GM12878 (cell line): ENCODE data around the gene ZYX. TPM values are rescaled to one million over a fixed set of nuclear protein-coding genes. Genes with fewer than 3 reads are reported as not detected.

ENCODE experiments used
- ATAC-seq: fragments of 200-7000 bp; cut with Tn5 transposase; 3 replicates; pipeline ENCODE4 v1.9.1; 2020; ENCODE audit warnings: mild to moderate bottlenecking, moderate library complexity
- BruUV-seq: library from RNA; stranded (reverse); fragments of 400-500 nt; replicated peaks from 2 replicates; lab custom pipeline; 2021; lab: Mats Ljungman, UMichigan
- CTCF ChIA-PET: fragments of 300-600 bp; sonication (Branson Sonifier 250); formaldehyde crosslinking; extraction: SDS; loops from one replicate; lab custom pipeline; 2021; ENCODE audit warnings: inconsistent platforms; lab: Yijun Ruan, JAX
- POLR2A ChIA-PET: fragments of 350-600 bp; formaldehyde crosslinking; extraction: SDS; loops from one replicate; lab custom pipeline; 2021; ENCODE audit warnings: inconsistent platforms; lab: Charles Lee
- RAD21 ChIA-PET: fragments of 300-600 bp; sonication (Branson Sonifier 250); formaldehyde crosslinking; loops from one replicate; lab custom pipeline; 2023; ENCODE audit warnings: antibody characterized with exemption; ENCODE audit not compliant: unreplicated experiment; lab: Charles Lee
- SMC1A ChIA-PET: fragments of 300-600 bp; sonication (Branson Sonifier 250); formaldehyde crosslinking; loops from one replicate; lab custom pipeline; 2023; ENCODE audit not compliant: unreplicated experiment, uncharacterized antibody; lab: Charles Lee
- DNase-seq: peaks from one replicate; pipeline ENCODE4 v3.0.0-alpha.2; 2011; ENCODE audit warnings: low read depth, low spot score
- FAIRE-seq: peaks from 3 replicates; lab custom pipeline; 2011; peaks lifted over from hg19 to GRCh38; lab: Jason Lieb, UNC
- H2AFZ ChIP-seq: 2 replicates; pipeline ENCODE4 v1.6.0; 2011; ENCODE audit warnings: low read depth, low read length, control low read depth; ENCODE audit not compliant: control insufficient read depth
- H3K27ac ChIP-seq: 2 replicates; pipeline ENCODE4 v1.5.1; 2011; ENCODE audit warnings: control low read depth; ENCODE audit not compliant: control insufficient read depth, insufficient read depth
- H3K27me3 ChIP-seq, 2 experiments: replicated peaks in 1 of 2; 2 replicates each; pipeline versions ENCODE4 v1.6.0 to v1.6.1; 2011; ENCODE audit warnings: low read length in 1 of 2; ENCODE audit not compliant: control insufficient read depth in 2 of 2, insufficient read depth in 2 of 2
- H3K36me3 ChIP-seq, 2 experiments: 2 replicates each; pipeline ENCODE4 v1.5.1; 2011; ENCODE audit warnings: low read length in 1 of 2; ENCODE audit not compliant: control insufficient read depth in 2 of 2, insufficient read depth in 2 of 2
- H3K4me1 ChIP-seq: 2 replicates; pipeline ENCODE4 v1.6.1; 2011; ENCODE audit warnings: mild to moderate bottlenecking, low read length, moderate library complexity, mixed read lengths; ENCODE audit not compliant: control insufficient read depth, insufficient read depth
- H3K4me2 ChIP-seq: 2 replicates; pipeline ENCODE4 v1.6.0; 2011; ENCODE audit warnings: control low read depth; ENCODE audit not compliant: control insufficient read depth, insufficient read depth
- H3K4me3 ChIP-seq: fragments of 200-600 bp; sonication (generic); 2 replicates; pipeline ENCODE4 v1.5.1; 2016
- H3K79me2 ChIP-seq: 2 replicates; pipeline ENCODE4 v1.6.0; 2011; ENCODE audit warnings: low read length; ENCODE audit not compliant: control insufficient read depth, insufficient read depth
- H3K9ac ChIP-seq: 2 replicates; pipeline ENCODE4 v1.8.0; 2011; ENCODE audit warnings: low read length, control low read depth, mixed read lengths; ENCODE audit not compliant: control insufficient read depth, insufficient read depth
- H3K9me3 ChIP-seq: replicated peaks from 3 replicates; pipeline ENCODE4 v1.5.1; 2011; ENCODE audit warnings: mild to moderate bottlenecking, low read length; ENCODE audit not compliant: control insufficient read depth, insufficient read depth
- H4K20me1 ChIP-seq: 2 replicates; pipeline ENCODE4 v1.6.0; 2011; ENCODE audit not compliant: control insufficient read depth, insufficient read depth
- BCL11A ChIP-seq: IDR thresholded peaks from 2 replicates; pipeline ENCODE4 v1.6.1; 2011; ENCODE audit warnings: low read depth, low read length
- CTCF ChIP-seq, 3 experiments: IDR thresholded peaks in 2 of 3; conservative IDR thresholded peaks in 1 of 3; 2 replicates each; pipeline ENCODE4 v1.5.1; 2011; ENCODE audit warnings: low read depth in 3 of 3, low read length in 3 of 3, mild to moderate bottlenecking in 3 of 3, control low read depth in 2 of 3, moderate library complexity in 2 of 3, inconsistent platforms in 1 of 3, mixed read lengths in 1 of 3; ENCODE audit not compliant: control insufficient read depth in 2 of 3, insufficient read depth in 1 of 3; ENCODE audit errors: extremely low read depth in 1 of 3
- ESRRA ChIP-seq: IDR thresholded peaks from 2 replicates; pipeline ENCODE4 v1.6.1; 2012; ENCODE audit warnings: mild to moderate bottlenecking, low read length, improper control_type of control experiment
- IKZF1 ChIP-seq: fragments of 450-650 bp; conservative IDR thresholded peaks from 2 replicates; pipeline ENCODE4 v1.6.1; 2017; ENCODE audit warnings: antibody characterized with exemption, mild to moderate bottlenecking
- KDM1A ChIP-seq: fragments of 200-600 bp; sonication (generic); IDR thresholded peaks from 2 replicates; pipeline ENCODE4 v1.6.1; 2016; ENCODE audit warnings: borderline replicate concordance
- MLLT1 ChIP-seq: fragments of 450-650 bp; IDR thresholded peaks from 2 replicates; pipeline ENCODE4 v1.6.1; 2016; ENCODE audit warnings: mild to moderate bottlenecking
- NR2F1 ChIP-seq: fragments of 450-650 bp; conservative IDR thresholded peaks from 2 replicates; pipeline ENCODE4 v1.6.1; 2017; ENCODE audit warnings: mild to moderate bottlenecking
- RAD21 ChIP-seq: IDR thresholded peaks from 2 replicates; pipeline ENCODE4 v1.6.1; 2011; ENCODE audit warnings: mild to moderate bottlenecking, low read depth, low read length, moderate library complexity; ENCODE audit not compliant: insufficient read depth
- SUPT20H ChIP-seq: IDR thresholded peaks from 2 replicates; pipeline ENCODE4 v1.6.1; 2011; ENCODE audit warnings: low read depth, mild to moderate bottlenecking, low read length, moderate library complexity, borderline replicate concordance; ENCODE audit not compliant: control insufficient read depth
- TCF12 ChIP-seq: IDR thresholded peaks from 2 replicates; pipeline ENCODE4 v1.6.1; 2011; ENCODE audit warnings: low read depth, mild to moderate bottlenecking, low read length
- ZNF24 ChIP-seq: fragments of 450-650 bp; IDR thresholded peaks from 2 replicates; pipeline ENCODE4 v1.6.1; 2017; ENCODE audit warnings: antibody characterized with exemption, mild to moderate bottlenecking
- WGBS: methylation state at CpG from one replicate; pipeline ENCODE4 v1.1.6; 2016; ENCODE audit warnings: low lambda C conversion rate; ENCODE audit not compliant: insufficient replicate concordance, insufficient coverage; ENCODE audit errors: missing lambda C conversion rate; 5-methylcytosine and 5-hydroxymethylcytosine counted together
- in situ Hi-C: fragments of 300-500 bp; cut with MboI; formaldehyde crosslinking; loops from 9 replicates; pipeline ENCODE4 v1.14.3; 2018; ENCODE audit warnings: mixed read lengths
- intact Hi-C: fragments of 100-400 bp; cut with micrococcal nuclease; formaldehyde crosslinking; loops from one replicate; pipeline ENCODE4 v1.14.2; 2022; ENCODE audit not compliant: unreplicated experiment
- polyA plus RNA-seq, 11 experiments: library from polyadenylated mRNA; depleted of rRNA in 4 of 11; unstranded in 6 of 11; stranded (reverse) in 5 of 11; fragments of >200 nt; fragmentation: Nextera tagmentation in 4 of 11; fragmentation: Illumina TruSeq in 1 of 11; extraction: Ambion mirVana in 4 of 11; extraction: Trizol in 1 of 11; gene quantifications; 1 replicate in 1 of 11; 2 replicates in 10 of 11; pipeline versions ENCODE4 v1.2.1 to v1.2.3, GENCODE V29; 2011 to 2016; ENCODE audit warnings: inconsistent platforms in 2 of 11, missing spikeins in 2 of 11, low read depth in 1 of 11
- total RNA-seq, 4 experiments: library from RNA; depleted of rRNA in 3 of 4; stranded (reverse); fragments of >200 nt in 3 of 4; fragmentation: Illumina TruSeq in 1 of 4; extraction: Trizol in 1 of 4; gene quantifications; 2 replicates each; pipeline versions ENCODE4 v1.2.1 to v1.2.3, GENCODE V29; 2013 to 2021
- TF ChIP-seq, protein P1 (sequence below): fragments of 450-650 bp; IDR thresholded peaks from 2 replicates; pipeline ENCODE4 v1.6.1; 2017; ENCODE audit warnings: antibody characterized with exemption, mild to moderate bottlenecking, moderate library complexity

Gene ZYX
- total and polyA plus RNA-seq, 10 of the 15 experiments (the other 5 are each of a cell fraction or from before 2014, with no cell fraction given): 2.1 to 100 (median 27.6) TPM

GRCh38 chr7:143345428-143345900 is 35.7 kb upstream of the ZYX start:
- H3K9ac ChIP-seq: no peak overlapping the region
- no peak overlapping the region; the same call in 1 of the 2 replicates for H2AFZ ChIP-seq
- H3K79me2 ChIP-seq: no peaks in the 10 kb centered on the region
- FAIRE-seq (no peak), ATAC-seq (peak; percentile 80), DNase-seq (no peak)
- peaks cover 2 to 10% of the 10 kb centered on the region in 2 experiments; a peak in 3 of 4 replicates for H3K27me3 ChIP-seq
- BruUV-seq: no TSS peak
- POLR2A ChIA-PET: no interaction called here
- SMC1A ChIA-PET: no interaction called here
- WGBS: 29% methylated on average over 29 of the region's 35 CpGs
- CTCF ChIA-PET: interaction anchor here (0.6 to 1.5 kb wide), 4 partner anchors 11 to 105 kb away, joined by 3 to 7 read pairs (median 4); no protein-coding TSS in a partner anchor
- no peaks in the 10 kb centered on the region for H3K4me1 ChIP-seq
- TF ChIP-seq ZNF24: no peak
- TF ChIP-seq BCL11A: no peak
- no peak for TF ChIP-seq TCF12
- peak; percentile 17; the same call in 1 of the 2 replicates for TF ChIP-seq RAD21
- TF ChIP-seq, protein P1, sequence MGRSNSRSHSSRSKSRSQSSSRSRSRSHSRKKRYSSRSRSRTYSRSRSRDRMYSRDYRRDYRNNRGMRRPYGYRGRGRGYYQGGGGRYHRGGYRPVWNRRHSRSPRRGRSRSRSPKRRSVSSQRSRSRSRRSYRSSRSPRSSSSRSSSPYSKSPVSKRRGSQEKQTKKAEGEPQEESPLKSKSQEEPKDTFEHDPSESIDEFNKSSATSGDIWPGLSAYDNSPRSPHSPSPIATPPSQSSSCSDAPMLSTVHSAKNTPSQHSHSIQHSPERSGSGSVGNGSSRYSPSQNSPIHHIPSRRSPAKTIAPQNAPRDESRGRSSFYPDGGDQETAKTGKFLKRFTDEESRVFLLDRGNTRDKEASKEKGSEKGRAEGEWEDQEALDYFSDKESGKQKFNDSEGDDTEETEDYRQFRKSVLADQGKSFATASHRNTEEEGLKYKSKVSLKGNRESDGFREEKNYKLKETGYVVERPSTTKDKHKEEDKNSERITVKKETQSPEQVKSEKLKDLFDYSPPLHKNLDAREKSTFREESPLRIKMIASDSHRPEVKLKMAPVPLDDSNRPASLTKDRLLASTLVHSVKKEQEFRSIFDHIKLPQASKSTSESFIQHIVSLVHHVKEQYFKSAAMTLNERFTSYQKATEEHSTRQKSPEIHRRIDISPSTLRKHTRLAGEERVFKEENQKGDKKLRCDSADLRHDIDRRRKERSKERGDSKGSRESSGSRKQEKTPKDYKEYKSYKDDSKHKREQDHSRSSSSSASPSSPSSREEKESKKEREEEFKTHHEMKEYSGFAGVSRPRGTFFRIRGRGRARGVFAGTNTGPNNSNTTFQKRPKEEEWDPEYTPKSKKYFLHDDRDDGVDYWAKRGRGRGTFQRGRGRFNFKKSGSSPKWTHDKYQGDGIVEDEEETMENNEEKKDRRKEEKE: no peak
- peak; percentile 34 to 40 (median 37); a peak in 5 of 6 replicates for TF ChIP-seq CTCF (IDR thresholded peaks at IDR 0.05 in 2 of 3, conservative IDR thresholded peaks at IDR 0.05 in 1 of 3; ENCODE audit: control insufficient read depth in 2 of 3, extremely low read depth in 1 of 3, insufficient read depth in 1 of 3, low read depth in 3 of 3, low read length in 3 of 3)
- TF ChIP-seq IKZF1: no peak
- no peak for TF ChIP-seq KDM1A
- TF ChIP-seq NR2F1: no peak
- TF ChIP-seq ESRRA: no peak
- no peak for TF ChIP-seq MLLT1
- TF ChIP-seq SUPT20H: no peak
- no peak overlapping the region for H3K27ac ChIP-seq
- RAD21 ChIA-PET: no interaction called here
- H3K36me3 ChIP-seq: no peaks in the 10 kb centered on the region
- no peaks in the 10 kb centered on the region for H3K9me3 ChIP-seq
- H3K4me2 ChIP-seq: peak overlapping the region; percentile 48; the same call in 1 of the 2 replicates
- H4K20me1 ChIP-seq: no peaks in the 10 kb centered on the region
- in situ Hi-C loops (no loop called here), intact Hi-C loops (no loop called here)
- no peak overlapping the region for H3K4me3 ChIP-seq
